ENCODE measurements around the gene RCAN3. TPM values are rescaled to one million over a fixed set of nuclear protein-coding genes. Genes with fewer than 3 reads are reported as not detected.

Gene RCAN3
- total and polyA plus RNA-seq, 2 of the 13 experiments (the other 11 are each of a cell fraction or from before 2014, with no cell fraction given) = 12.2 to 13.3 TPM

DNA sequence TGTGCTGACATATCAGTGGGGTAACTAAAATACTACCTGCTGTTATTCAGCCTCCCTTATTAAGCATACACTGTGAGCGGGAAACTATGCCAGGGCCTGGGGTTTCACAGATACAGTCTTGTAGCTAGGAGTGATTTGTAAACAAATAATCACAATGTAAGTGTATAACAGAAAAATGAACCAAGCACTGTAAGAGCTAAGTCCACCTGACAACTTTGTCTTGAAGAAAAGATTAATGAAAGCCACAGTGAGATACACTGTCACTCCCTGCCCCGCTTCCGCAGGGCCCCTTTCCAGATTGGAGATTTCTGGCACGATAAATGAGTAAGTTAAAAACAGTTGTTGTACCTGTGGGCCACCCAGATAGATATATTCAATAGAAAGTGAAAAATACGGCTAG, 4.8 kb downstream of the RCAN3 start (continued):
- TF ChIP-seq, protein P1, sequence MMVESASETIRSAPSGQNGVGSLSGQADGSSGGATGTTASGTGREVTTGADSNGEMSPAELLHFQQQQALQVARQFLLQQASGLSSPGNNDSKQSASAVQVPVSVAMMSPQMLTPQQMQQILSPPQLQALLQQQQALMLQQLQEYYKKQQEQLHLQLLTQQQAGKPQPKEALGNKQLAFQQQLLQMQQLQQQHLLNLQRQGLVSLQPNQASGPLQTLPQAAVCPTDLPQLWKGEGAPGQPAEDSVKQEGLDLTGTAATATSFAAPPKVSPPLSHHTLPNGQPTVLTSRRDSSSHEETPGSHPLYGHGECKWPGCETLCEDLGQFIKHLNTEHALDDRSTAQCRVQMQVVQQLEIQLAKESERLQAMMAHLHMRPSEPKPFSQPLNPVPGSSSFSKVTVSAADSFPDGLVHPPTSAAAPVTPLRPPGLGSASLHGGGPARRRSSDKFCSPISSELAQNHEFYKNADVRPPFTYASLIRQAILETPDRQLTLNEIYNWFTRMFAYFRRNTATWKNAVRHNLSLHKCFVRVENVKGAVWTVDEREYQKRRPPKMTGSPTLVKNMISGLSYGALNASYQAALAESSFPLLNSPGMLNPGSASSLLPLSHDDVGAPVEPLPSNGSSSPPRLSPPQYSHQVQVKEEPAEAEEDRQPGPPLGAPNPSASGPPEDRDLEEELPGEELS (CRISPR knock-in tag; IDR thresholded peaks at IDR 0.05) = no peak
- TF ChIP-seq, protein P2, sequence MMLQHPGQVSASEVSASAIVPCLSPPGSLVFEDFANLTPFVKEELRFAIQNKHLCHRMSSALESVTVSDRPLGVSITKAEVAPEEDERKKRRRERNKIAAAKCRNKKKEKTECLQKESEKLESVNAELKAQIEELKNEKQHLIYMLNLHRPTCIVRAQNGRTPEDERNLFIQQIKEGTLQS (CRISPR knock-in tag; IDR thresholded peaks at IDR 0.05) = no peak

DNA sequence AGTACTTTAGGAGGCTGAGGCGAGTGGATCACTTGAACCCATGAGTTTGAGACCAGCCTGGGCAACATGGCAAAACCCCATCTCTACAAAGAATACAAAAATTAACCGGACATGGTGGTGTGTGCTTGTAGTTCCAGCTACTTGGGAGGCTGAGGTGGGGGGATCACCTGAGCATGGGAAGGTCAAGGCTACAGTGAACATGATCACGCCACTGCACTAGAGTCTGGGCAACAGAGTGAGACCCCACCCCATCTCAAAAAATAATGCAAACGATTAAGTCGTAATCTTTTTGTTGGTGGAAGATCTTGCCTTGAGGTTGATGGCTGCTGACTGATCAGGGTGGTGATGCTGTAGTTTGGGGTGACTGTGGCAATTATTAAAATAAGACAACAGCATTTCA, 6.3 kb downstream of the RCAN3 start:
- POLR2A ChIA-PET = no interaction called here
- H3K36me3 ChIP-seq (replicated peaks in 1 of 2; ENCODE audit: control insufficient read depth in 1 of 2, insufficient read depth in 2 of 2, low read length in 2 of 2) = no peaks in the 10 kb centered on the region
- H4K20me1 ChIP-seq (ENCODE audit: insufficient read depth, low read length) = no peaks in the 10 kb centered on the region
- intact Hi-C loops (cut with micrococcal nuclease; ENCODE audit: unreplicated experiment) (loop anchor here (10.0 kb wide), 1 partner anchor 94 kb away; the partner anchor contains the start of genes NIPAL3 and STPG1), in situ Hi-C loops (cut with HindIII; ENCODE audit: extremely low pct_ligation_motif_present, low pct_unique_long_range_greater_than_20kb) (no loop called here)
- no peak for FAIRE-seq
- H3K4me1 ChIP-seq (ENCODE audit: insufficient read depth, low read length) = peaks cover 31% of the 10 kb centered on the region
- no TSS peak for BruUV-seq (replicated peaks)
- ATAC-seq = no peak
- no peaks in the 10 kb centered on the region for H3K27me3 ChIP-seq (ENCODE audit: control insufficient read depth in 1 of 2, insufficient read depth in 2 of 2, low read length in 2 of 2)
- H3K9me3 ChIP-seq (ENCODE audit: low read length) = no peaks in the 10 kb centered on the region
- TF ChIP-seq FOXK1 (CRISPR knock-in tag; IDR thresholded peaks at IDR 0.05; ENCODE audit: borderline replicate concordance, low read depth) (no peak), ZBTB42 (CRISPR knock-in tag; IDR thresholded peaks at IDR 0.05) (no peak), ZKSCAN8 (CRISPR knock-in tag; IDR thresholded peaks at IDR 0.05; ENCODE audit: borderline replicate concordance) (no peak)
- TF ChIP-seq, protein P3, sequence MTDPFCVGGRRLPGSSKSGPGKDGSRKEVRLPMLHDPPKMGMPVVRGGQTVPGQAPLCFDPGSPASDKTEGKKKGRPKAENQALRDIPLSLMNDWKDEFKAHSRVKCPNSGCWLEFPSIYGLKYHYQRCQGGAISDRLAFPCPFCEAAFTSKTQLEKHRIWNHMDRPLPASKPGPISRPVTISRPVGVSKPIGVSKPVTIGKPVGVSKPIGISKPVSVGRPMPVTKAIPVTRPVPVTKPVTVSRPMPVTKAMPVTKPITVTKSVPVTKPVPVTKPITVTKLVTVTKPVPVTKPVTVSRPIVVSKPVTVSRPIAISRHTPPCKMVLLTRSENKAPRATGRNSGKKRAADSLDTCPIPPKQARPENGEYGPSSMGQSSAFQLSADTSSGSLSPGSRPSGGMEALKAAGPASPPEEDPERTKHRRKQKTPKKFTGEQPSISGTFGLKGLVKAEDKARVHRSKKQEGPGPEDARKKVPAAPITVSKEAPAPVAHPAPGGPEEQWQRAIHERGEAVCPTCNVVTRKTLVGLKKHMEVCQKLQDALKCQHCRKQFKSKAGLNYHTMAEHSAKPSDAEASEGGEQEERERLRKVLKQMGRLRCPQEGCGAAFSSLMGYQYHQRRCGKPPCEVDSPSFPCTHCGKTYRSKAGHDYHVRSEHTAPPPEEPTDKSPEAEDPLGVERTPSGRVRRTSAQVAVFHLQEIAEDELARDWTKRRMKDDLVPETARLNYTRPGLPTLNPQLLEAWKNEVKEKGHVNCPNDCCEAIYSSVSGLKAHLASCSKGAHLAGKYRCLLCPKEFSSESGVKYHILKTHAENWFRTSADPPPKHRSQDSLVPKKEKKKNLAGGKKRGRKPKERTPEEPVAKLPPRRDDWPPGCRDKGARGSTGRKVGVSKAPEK (CRISPR knock-in tag; IDR thresholded peaks at IDR 0.05; ENCODE audit: borderline replicate concordance) = no peak
- no peak overlapping the region for H3K4me3 ChIP-seq (replicated peaks in 1 of 3; ENCODE audit: insufficient read depth in 1 of 3, low read depth in 2 of 3, low read length in 3 of 3)
- no peak overlapping the region for H3K9ac ChIP-seq (ENCODE audit: insufficient read depth, low read depth, low read length)
- no peak for DNase-seq (ENCODE audit: low spot score)
- H3K4me2 ChIP-seq (ENCODE audit: low read depth, low read length) = no peak overlapping the region
- CTCF ChIA-PET (ENCODE audit: low intra/inter-chr PET ratio, low total read pairs) = no interaction called here
- H2AFZ ChIP-seq (ENCODE audit: low read length) = no peak overlapping the region
- WGBS (ENCODE audit: low lambda C conversion rate) = 96% methylated on average over 5 of the region's 5 CpGs
- no peak overlapping the region for H3K27ac ChIP-seq (ENCODE audit: extremely low read length, insufficient read depth, low read length)
- peaks cover 7% of the 10 kb centered on the region for H3K79me2 ChIP-seq (ENCODE audit: insufficient read depth, low read length)

All from HepG2 (cell line).